ENCODE results near the gene C1orf50. TPM values are rescaled to one million over a fixed set of nuclear protein-coding genes. Genes with fewer than 3 reads are reported as not detected.
A peak's percentile ranks its signal among the peaks of the same experiment; 100 is the strongest.

The C1orf50 gene
- total RNA-seq, 1 experiment from 2014 or later, result 7.7 TPM

DNA sequence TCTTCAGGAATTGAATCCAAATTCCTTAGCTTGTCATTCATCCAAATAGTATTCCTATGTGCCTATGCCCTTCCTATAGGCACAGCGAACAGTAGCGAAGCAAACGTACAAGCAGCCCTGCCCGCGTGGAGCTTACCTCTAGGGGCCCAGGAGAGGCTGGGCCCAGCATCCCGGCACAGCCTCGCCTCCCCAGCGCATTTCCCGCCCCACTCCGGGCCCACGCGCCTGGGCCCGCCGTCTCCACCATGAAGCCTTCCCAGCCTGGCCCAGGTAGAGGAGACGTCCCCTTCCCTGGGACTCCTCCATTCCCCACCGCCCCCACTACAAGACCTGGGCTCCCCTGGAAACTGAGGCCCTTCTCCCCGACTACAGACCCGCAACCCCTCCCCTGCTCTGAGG, 17.5 kb downstream of the C1orf50 start:
- no peak overlapping the region for H3K14ac ChIP-seq (ENCODE audit: insufficient read depth, low read length)
- no peak overlapping the region for H3K4me2 ChIP-seq (ENCODE audit: insufficient read depth, insufficient read length, low read length)
- no peak overlapping the region for H3K56ac ChIP-seq (ENCODE audit: insufficient read length, low read depth, low read length)
- H4K20me1 ChIP-seq (ENCODE audit: control insufficient read depth, insufficient read depth, insufficient read length), result no peaks in the 10 kb centered on the region
- H2BK20ac ChIP-seq (ENCODE audit: low read depth, low read length, poor library complexity, severe bottlenecking), result no peak overlapping the region
- Mint-ChIP-seq H3K27ac (peak overlapping the region in 1 of 3 experiments; percentile 20; a peak in 2 of 7 replicates), H3K27me3 (ENCODE audit: low read depth) (no peaks in the 10 kb centered on the region; the same call in 1 of the 2 replicates), H3K9me3 (no peaks in the 10 kb centered on the region), H3K4me3 (no peak overlapping the region), H3K36me3 (ENCODE audit: insufficient read depth in 1 of 3, low read depth in 3 of 3) (peaks cover 11 to 40% (median 27%) of the 10 kb centered on the region in 3 experiments), H3K4me1 (peaks cover 10% of the 10 kb centered on the region in 2 experiments)
- H3K23ac ChIP-seq (ENCODE audit: insufficient read length, low read depth, low read length), result no peak overlapping the region
- DNase-seq, result no peak
- no peaks in the 10 kb centered on the region for H3K23me2 ChIP-seq (ENCODE audit: insufficient read length, low read depth, low read length, poor library complexity, severe bottlenecking)
- H4K91ac ChIP-seq (ENCODE audit: insufficient read length, low read depth, low read length), result no peak overlapping the region
- no peaks in the 10 kb centered on the region for H3K9me3 ChIP-seq (ENCODE audit: control insufficient read depth, low read depth, low read length)
- H3K4me1 ChIP-seq (ENCODE audit: insufficient read depth, low read length), result no peaks in the 10 kb centered on the region
- no peaks in the 10 kb centered on the region for H3K79me1 ChIP-seq (ENCODE audit: insufficient read depth, low read depth, low read length, poor library complexity, severe bottlenecking)
- H2AK5ac ChIP-seq (ENCODE audit: insufficient read length, low read length), result no peak overlapping the region
- H3K27ac ChIP-seq (ENCODE audit: insufficient read length, low read depth, low read length), result no peak overlapping the region
- H3T11ph ChIP-seq (ENCODE audit: low read length), result no peak overlapping the region
- H2AFZ ChIP-seq (ENCODE audit: low read length), result no peak overlapping the region
- TF ChIP-seq, protein P1, sequence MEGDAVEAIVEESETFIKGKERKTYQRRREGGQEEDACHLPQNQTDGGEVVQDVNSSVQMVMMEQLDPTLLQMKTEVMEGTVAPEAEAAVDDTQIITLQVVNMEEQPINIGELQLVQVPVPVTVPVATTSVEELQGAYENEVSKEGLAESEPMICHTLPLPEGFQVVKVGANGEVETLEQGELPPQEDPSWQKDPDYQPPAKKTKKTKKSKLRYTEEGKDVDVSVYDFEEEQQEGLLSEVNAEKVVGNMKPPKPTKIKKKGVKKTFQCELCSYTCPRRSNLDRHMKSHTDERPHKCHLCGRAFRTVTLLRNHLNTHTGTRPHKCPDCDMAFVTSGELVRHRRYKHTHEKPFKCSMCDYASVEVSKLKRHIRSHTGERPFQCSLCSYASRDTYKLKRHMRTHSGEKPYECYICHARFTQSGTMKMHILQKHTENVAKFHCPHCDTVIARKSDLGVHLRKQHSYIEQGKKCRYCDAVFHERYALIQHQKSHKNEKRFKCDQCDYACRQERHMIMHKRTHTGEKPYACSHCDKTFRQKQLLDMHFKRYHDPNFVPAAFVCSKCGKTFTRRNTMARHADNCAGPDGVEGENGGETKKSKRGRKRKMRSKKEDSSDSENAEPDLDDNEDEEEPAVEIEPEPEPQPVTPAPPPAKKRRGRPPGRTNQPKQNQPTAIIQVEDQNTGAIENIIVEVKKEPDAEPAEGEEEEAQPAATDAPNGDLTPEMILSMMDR (conservative IDR thresholded peaks at IDR 0.05), result no peak
- no peak overlapping the region for H2BK120ac ChIP-seq (ENCODE audit: low read depth, low read length, poor library complexity, severe bottlenecking)
- no peak overlapping the region for H2BK15ac ChIP-seq (ENCODE audit: low read depth, low read length)
- no peak overlapping the region for H2BK12ac ChIP-seq (ENCODE audit: insufficient read length, low read depth, low read length)
- H4K5ac ChIP-seq (ENCODE audit: insufficient read length, low read depth, low read length), result no peak overlapping the region
- WGBS (ENCODE audit: extremely low coverage, insufficient read length, low lambda C conversion rate), result no CpG with 5 or more reads among the region's 18 CpGs
- no peak overlapping the region for H4K8ac ChIP-seq (replicated peaks; ENCODE audit: insufficient read length, low read depth, low read length)
- no peak overlapping the region for H3K9ac ChIP-seq (ENCODE audit: extremely low read depth, insufficient read length, low read length)
- no peaks in the 10 kb centered on the region for H3K79me2 ChIP-seq (ENCODE audit: insufficient read depth, low read length)
- no peak overlapping the region for H2BK5ac ChIP-seq (ENCODE audit: insufficient read length, low read length)
- H3K27me3 ChIP-seq (ENCODE audit: insufficient read depth, low read length), result no peaks in the 10 kb centered on the region
- no peak overlapping the region for H3K4ac ChIP-seq (ENCODE audit: low read depth, low read length)
- no peak overlapping the region for H3K18ac ChIP-seq (ENCODE audit: insufficient read length, low read depth, low read length)
